GM12878 (cell line): ENCODE measurements around the gene PARD6A. TPM values are rescaled to one million over a fixed set of nuclear protein-coding genes. Genes with fewer than 3 reads are reported as not detected.
"Not testable (repeated sequence)": the region's sequence is repeated elsewhere in the genome, so short reads cannot be mapped to it uniquely, and the experiment has no call there.

Source experiments
- ATAC-seq: fragments of 200-7000 bp; cut with Tn5 transposase; 3 replicates; pipeline ENCODE4 v1.9.1; 2020; ENCODE audit warnings: mild to moderate bottlenecking, moderate library complexity
- BruUV-seq: library from RNA; stranded (reverse); fragments of 400-500 nt; replicated peaks from 2 replicates; lab custom pipeline; 2021; lab: Mats Ljungman, UMichigan
- CTCF ChIA-PET: fragments of 300-600 bp; sonication (Branson Sonifier 250); formaldehyde crosslinking; extraction: SDS; loops from one replicate; lab custom pipeline; 2021; ENCODE audit warnings: inconsistent platforms; lab: Yijun Ruan, JAX
- POLR2A ChIA-PET: fragments of 350-600 bp; formaldehyde crosslinking; extraction: SDS; loops from one replicate; lab custom pipeline; 2021; ENCODE audit warnings: inconsistent platforms; lab: Charles Lee
- RAD21 ChIA-PET: fragments of 300-600 bp; sonication (Branson Sonifier 250); formaldehyde crosslinking; loops from one replicate; lab custom pipeline; 2023; ENCODE audit warnings: antibody characterized with exemption; ENCODE audit not compliant: unreplicated experiment; lab: Charles Lee
- SMC1A ChIA-PET: fragments of 300-600 bp; sonication (Branson Sonifier 250); formaldehyde crosslinking; loops from one replicate; lab custom pipeline; 2023; ENCODE audit not compliant: unreplicated experiment, uncharacterized antibody; lab: Charles Lee
- DNase-seq: peaks from one replicate; pipeline ENCODE4 v3.0.0-alpha.2; 2011; ENCODE audit warnings: low read depth, low spot score
- FAIRE-seq: peaks from 3 replicates; lab custom pipeline; 2011; peaks lifted over from hg19 to GRCh38; lab: Jason Lieb, UNC
- H2AFZ ChIP-seq: 2 replicates; pipeline ENCODE4 v1.6.0; 2011; ENCODE audit warnings: low read depth, low read length, control low read depth; ENCODE audit not compliant: control insufficient read depth
- H3K27ac ChIP-seq: 2 replicates; pipeline ENCODE4 v1.5.1; 2011; ENCODE audit warnings: control low read depth; ENCODE audit not compliant: control insufficient read depth, insufficient read depth
- H3K27me3 ChIP-seq, 2 experiments: replicated peaks in 1 of 2; 2 replicates each; pipeline versions ENCODE4 v1.6.0 to v1.6.1; 2011; ENCODE audit warnings: low read length in 1 of 2; ENCODE audit not compliant: control insufficient read depth in 2 of 2, insufficient read depth in 2 of 2
- H3K36me3 ChIP-seq, 2 experiments: 2 replicates each; pipeline ENCODE4 v1.5.1; 2011; ENCODE audit warnings: low read length in 1 of 2; ENCODE audit not compliant: control insufficient read depth in 2 of 2, insufficient read depth in 2 of 2
- H3K4me1 ChIP-seq: 2 replicates; pipeline ENCODE4 v1.6.1; 2011; ENCODE audit warnings: mild to moderate bottlenecking, low read length, moderate library complexity, mixed read lengths; ENCODE audit not compliant: control insufficient read depth, insufficient read depth
- H3K4me2 ChIP-seq: 2 replicates; pipeline ENCODE4 v1.6.0; 2011; ENCODE audit warnings: control low read depth; ENCODE audit not compliant: control insufficient read depth, insufficient read depth
- H3K4me3 ChIP-seq: fragments of 200-600 bp; sonication (generic); 2 replicates; pipeline ENCODE4 v1.5.1; 2016
- H3K79me2 ChIP-seq: 2 replicates; pipeline ENCODE4 v1.6.0; 2011; ENCODE audit warnings: low read length; ENCODE audit not compliant: control insufficient read depth, insufficient read depth
- H3K9ac ChIP-seq: 2 replicates; pipeline ENCODE4 v1.8.0; 2011; ENCODE audit warnings: low read length, control low read depth, mixed read lengths; ENCODE audit not compliant: control insufficient read depth, insufficient read depth
- H3K9me3 ChIP-seq: replicated peaks from 3 replicates; pipeline ENCODE4 v1.5.1; 2011; ENCODE audit warnings: mild to moderate bottlenecking, low read length; ENCODE audit not compliant: control insufficient read depth, insufficient read depth
- H4K20me1 ChIP-seq: 2 replicates; pipeline ENCODE4 v1.6.0; 2011; ENCODE audit not compliant: control insufficient read depth, insufficient read depth
- CBFB ChIP-seq: IDR thresholded peaks from 2 replicates; pipeline ENCODE4 v1.6.1; 2016; ENCODE audit warnings: antibody characterized with exemption, low read depth
- E2F8 ChIP-seq: fragments of 450-650 bp; IDR thresholded peaks from 2 replicates; pipeline ENCODE4 v1.6.1; 2018; ENCODE audit warnings: mild to moderate bottlenecking, low read depth, moderate library complexity; ENCODE audit not compliant: partially characterized antibody
- IKZF1 ChIP-seq: fragments of 450-650 bp; conservative IDR thresholded peaks from 2 replicates; pipeline ENCODE4 v1.6.1; 2017; ENCODE audit warnings: antibody characterized with exemption, mild to moderate bottlenecking
- JUNB ChIP-seq: IDR thresholded peaks from 2 replicates; pipeline ENCODE4 v1.6.1; 2016; ENCODE audit warnings: antibody characterized with exemption, mild to moderate bottlenecking
- KLF5 ChIP-seq: fragments of 450-650 bp; IDR thresholded peaks from 2 replicates; pipeline ENCODE4 v1.6.1; 2014; ENCODE audit warnings: mild to moderate bottlenecking; ENCODE audit not compliant: partially characterized antibody
- MYB ChIP-seq: fragments of 150-350 bp; IDR thresholded peaks from 2 replicates; pipeline ENCODE4 v1.6.1; 2014; ENCODE audit warnings: mild to moderate bottlenecking, low read depth, low read length, borderline replicate concordance
- WGBS: methylation state at CpG from one replicate; pipeline ENCODE4 v1.1.6; 2016; ENCODE audit warnings: low lambda C conversion rate; ENCODE audit not compliant: insufficient replicate concordance, insufficient coverage; ENCODE audit errors: missing lambda C conversion rate; 5-methylcytosine and 5-hydroxymethylcytosine counted together
- in situ Hi-C: fragments of 300-500 bp; cut with MboI; formaldehyde crosslinking; loops from 9 replicates; pipeline ENCODE4 v1.14.3; 2018; ENCODE audit warnings: mixed read lengths
- intact Hi-C: fragments of 100-400 bp; cut with micrococcal nuclease; formaldehyde crosslinking; loops from one replicate; pipeline ENCODE4 v1.14.2; 2022; ENCODE audit not compliant: unreplicated experiment
- polyA plus RNA-seq, 11 experiments: library from polyadenylated mRNA; depleted of rRNA in 4 of 11; unstranded in 6 of 11; stranded (reverse) in 5 of 11; fragments of >200 nt; fragmentation: Nextera tagmentation in 4 of 11; fragmentation: Illumina TruSeq in 1 of 11; extraction: Ambion mirVana in 4 of 11; extraction: Trizol in 1 of 11; gene quantifications; 1 replicate in 1 of 11; 2 replicates in 10 of 11; pipeline versions ENCODE4 v1.2.1 to v1.2.3, GENCODE V29; 2011 to 2016; ENCODE audit warnings: inconsistent platforms in 2 of 11, missing spikeins in 2 of 11, low read depth in 1 of 11
- total RNA-seq, 4 experiments: library from RNA; depleted of rRNA in 3 of 4; stranded (reverse); fragments of >200 nt in 3 of 4; fragmentation: Illumina TruSeq in 1 of 4; extraction: Trizol in 1 of 4; gene quantifications; 2 replicates each; pipeline versions ENCODE4 v1.2.1 to v1.2.3, GENCODE V29; 2013 to 2021
- TF ChIP-seq, protein P1 (sequence below): IDR thresholded peaks from 2 replicates; pipeline ENCODE4 v1.6.1; 2012; ENCODE audit warnings: low read depth, low read length, improper control_type of control experiment

The PARD6A gene
- total and polyA plus RNA-seq, 10 of the 15 experiments (the other 5 are each of a cell fraction or from before 2014, with no cell fraction given) = 0.42 to 10.1 (median 4.4) TPM

DNA sequence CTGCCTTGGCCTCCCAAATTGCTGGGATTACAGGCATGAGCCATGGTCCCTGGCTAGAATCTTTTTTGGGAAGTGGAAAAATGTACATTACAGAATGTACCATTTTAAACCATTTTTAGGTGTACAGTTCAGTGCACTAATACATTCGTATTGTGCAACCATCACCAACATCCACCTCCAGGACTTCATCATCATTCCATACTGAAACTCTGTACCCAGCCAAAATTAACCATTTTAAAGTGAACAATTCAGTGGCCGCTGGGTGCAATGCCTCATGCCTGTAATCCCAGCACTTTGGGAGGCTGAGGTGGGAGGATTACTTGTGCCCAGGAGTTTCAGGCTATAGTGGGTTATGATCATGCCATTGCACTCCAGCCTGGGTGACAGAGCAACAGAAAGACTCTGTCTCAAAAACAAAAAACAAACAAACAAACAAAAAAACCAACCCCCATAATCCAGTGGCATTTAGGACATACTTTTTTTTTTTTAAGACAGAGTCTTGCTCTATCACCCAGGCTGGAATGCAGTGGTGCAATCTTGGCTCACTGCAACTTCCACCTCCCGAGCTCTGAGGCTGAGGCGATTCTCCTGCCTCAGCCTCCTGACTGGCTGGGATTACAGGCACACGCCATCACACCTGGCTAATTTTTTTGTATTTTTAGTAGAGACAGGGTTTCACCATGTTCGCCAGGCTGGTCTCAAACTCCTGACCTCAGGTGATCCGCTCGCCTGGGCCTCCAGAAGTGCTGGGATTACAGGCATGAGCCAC is 32.9 kb downstream of the PARD6A start:
- H3K36me3 ChIP-seq, H3K79me2 ChIP-seq, H3K9me3 ChIP-seq, ATAC-seq, DNase-seq, in situ Hi-C loops, H3K27me3 ChIP-seq, RAD21 ChIA-PET, H3K4me3 ChIP-seq, FAIRE-seq, H3K9ac ChIP-seq, H2AFZ ChIP-seq, H3K4me1 ChIP-seq, H3K27ac ChIP-seq, intact Hi-C loops, H3K4me2 ChIP-seq, BruUV-seq, H4K20me1 ChIP-seq: not testable (repeated sequence)
- SMC1A ChIA-PET = interaction anchor here (1.4 kb wide), 1 partner anchor 21 kb away, joined by 4 read pairs; no protein-coding TSS in a partner anchor
- POLR2A ChIA-PET = interaction anchor here (0.6 to 1.0 kb wide), 2 partner anchors 11 to 110 kb away, joined by 3 read pairs; no protein-coding TSS in a partner anchor
- CTCF ChIA-PET = interaction anchor here (0.6 to 1.2 kb wide), 2 partner anchors 25 to 26 kb away, joined by 3 to 5 read pairs; no protein-coding TSS in a partner anchor
- WGBS = 85% methylated on average over 8 of the region's 8 CpGs

DNA sequence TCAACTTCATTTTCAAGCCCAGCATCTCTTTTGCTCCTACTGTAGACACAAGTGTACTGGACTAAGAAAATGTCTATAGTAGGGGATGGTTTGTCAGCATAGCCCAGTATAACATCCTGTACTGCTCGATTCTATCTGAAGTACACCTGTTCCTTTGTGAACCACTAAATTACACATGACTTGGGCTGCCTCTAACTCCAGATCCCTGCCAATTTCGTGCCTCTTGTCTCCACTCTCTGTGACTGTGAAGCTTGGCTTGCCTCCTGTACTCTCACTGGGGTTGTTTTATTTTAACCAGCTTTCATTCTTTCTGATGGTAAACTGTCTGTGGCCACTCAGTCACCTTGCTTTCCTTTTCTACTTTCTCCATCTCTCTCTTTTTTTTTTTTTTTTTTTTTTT is 33.9 kb downstream of the PARD6A start:
- Histone ChIP-seq H3K4me3 (no peak overlapping the region), H3K27ac (no peak overlapping the region), H3K9ac (no peak overlapping the region), H4K20me1 (no peaks in the 10 kb centered on the region), H3K4me2 (no peak overlapping the region), H3K27me3 (no peaks in the 10 kb centered on the region), H3K36me3 (peaks cover 0 to 3% of the 10 kb centered on the region in 2 experiments; a peak in 3 of 4 replicates), H2AFZ (no peak overlapping the region), H3K4me1 (no peaks in the 10 kb centered on the region), H3K79me2 (no peaks in the 10 kb centered on the region), H3K9me3 (no peaks in the 10 kb centered on the region; the same call in 2 of the 3 replicates)
- intact Hi-C loops (no loop called here), in situ Hi-C loops (no loop called here)
- FAIRE-seq (no peak), ATAC-seq (no peak), DNase-seq (no peak)
- WGBS = 86% methylated on average over 2 of the region's 2 CpGs
- SMC1A ChIA-PET = interaction anchor here (1.4 kb wide), 1 partner anchor 21 kb away, joined by 4 read pairs; no protein-coding TSS in a partner anchor
- BruUV-seq = no TSS peak
- CTCF ChIA-PET = interaction anchor here (1.1 kb wide), 1 partner anchor 12 kb away, joined by 3 read pairs; no protein-coding TSS in a partner anchor
- POLR2A ChIA-PET = interaction anchor here (0.7 kb wide), 2 partner anchors 106 to 472 kb away, joined by 4 to 5 read pairs; no protein-coding TSS in a partner anchor
- RAD21 ChIA-PET = interaction anchor here (0.7 kb wide), 1 partner anchor 172 kb away, joined by 3 read pairs; no protein-coding TSS in a partner anchor
- TF ChIP-seq IKZF1 = no peak
- TF ChIP-seq, protein P1, sequence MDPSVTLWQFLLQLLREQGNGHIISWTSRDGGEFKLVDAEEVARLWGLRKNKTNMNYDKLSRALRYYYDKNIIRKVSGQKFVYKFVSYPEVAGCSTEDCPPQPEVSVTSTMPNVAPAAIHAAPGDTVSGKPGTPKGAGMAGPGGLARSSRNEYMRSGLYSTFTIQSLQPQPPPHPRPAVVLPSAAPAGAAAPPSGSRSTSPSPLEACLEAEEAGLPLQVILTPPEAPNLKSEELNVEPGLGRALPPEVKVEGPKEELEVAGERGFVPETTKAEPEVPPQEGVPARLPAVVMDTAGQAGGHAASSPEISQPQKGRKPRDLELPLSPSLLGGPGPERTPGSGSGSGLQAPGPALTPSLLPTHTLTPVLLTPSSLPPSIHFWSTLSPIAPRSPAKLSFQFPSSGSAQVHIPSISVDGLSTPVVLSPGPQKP = no peak
- no peak for TF ChIP-seq KLF5
- TF ChIP-seq E2F8 = no peak
- TF ChIP-seq MYB = no peak
- no peak for TF ChIP-seq JUNB
- TF ChIP-seq CBFB = no peak
